Measurements from ENCODE around the gene RPL26.

Gene RPL26

GRCh38 chr17:8332688-8333087, 50.3 kb downstream of the RPL26 start:
- no peak overlapping the region for H3K4me3 ChIP-seq (ENCODE audit: control insufficient read depth, low read depth, low read length)
- TF ChIP-seq, protein P1, sequence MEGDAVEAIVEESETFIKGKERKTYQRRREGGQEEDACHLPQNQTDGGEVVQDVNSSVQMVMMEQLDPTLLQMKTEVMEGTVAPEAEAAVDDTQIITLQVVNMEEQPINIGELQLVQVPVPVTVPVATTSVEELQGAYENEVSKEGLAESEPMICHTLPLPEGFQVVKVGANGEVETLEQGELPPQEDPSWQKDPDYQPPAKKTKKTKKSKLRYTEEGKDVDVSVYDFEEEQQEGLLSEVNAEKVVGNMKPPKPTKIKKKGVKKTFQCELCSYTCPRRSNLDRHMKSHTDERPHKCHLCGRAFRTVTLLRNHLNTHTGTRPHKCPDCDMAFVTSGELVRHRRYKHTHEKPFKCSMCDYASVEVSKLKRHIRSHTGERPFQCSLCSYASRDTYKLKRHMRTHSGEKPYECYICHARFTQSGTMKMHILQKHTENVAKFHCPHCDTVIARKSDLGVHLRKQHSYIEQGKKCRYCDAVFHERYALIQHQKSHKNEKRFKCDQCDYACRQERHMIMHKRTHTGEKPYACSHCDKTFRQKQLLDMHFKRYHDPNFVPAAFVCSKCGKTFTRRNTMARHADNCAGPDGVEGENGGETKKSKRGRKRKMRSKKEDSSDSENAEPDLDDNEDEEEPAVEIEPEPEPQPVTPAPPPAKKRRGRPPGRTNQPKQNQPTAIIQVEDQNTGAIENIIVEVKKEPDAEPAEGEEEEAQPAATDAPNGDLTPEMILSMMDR (IDR thresholded peaks at IDR 0.05; ENCODE audit: control insufficient read depth, insufficient read depth, low read depth, low read length, missing control alignments) = no peak
- DNase-seq (ENCODE audit: low read depth) = no peak

- H3K4me3 ChIP-seq (ENCODE audit: control insufficient read depth, low read depth, low read length) = no peak overlapping the region
- TF ChIP-seq, protein P1 (IDR thresholded peaks at IDR 0.05; ENCODE audit: control insufficient read depth, insufficient read depth, low read depth, low read length, missing control alignments) = no peak
- DNase-seq (ENCODE audit: low read depth) = no peak
Observed at GRCh38 chr17:8332128-8332527, 50.9 kb downstream of the RPL26 start.
